ENCODE results near the gene EXOC3L1.

EXOC3L1 gene

GRCh38 chr16:67216612-67217490 lies 26.9 kb upstream of the EXOC3L1 start:
- no peak for DNase-seq

GRCh38 chr16:67215706-67216105 lies 25.8 kb upstream of the EXOC3L1 start:
- DNase-seq = no peak

- DNase-seq = no peak
These were observed 23.5 kb upstream of the EXOC3L1 start for GRCh38 chr16:67213197-67214019.

GRCh38 chr16:67212766-67213165 lies 22.8 kb upstream of the EXOC3L1 start:
- no peak for DNase-seq

GRCh38 chr16:67211674-67212073 lies 21.7 kb upstream of the EXOC3L1 start:
- DNase-seq = no peak

- no peak for DNase-seq
These were observed 20.4 kb upstream of the EXOC3L1 start for GRCh38 chr16:67210069-67210937.

- no peak for DNase-seq
These were observed 19.6 kb upstream of the EXOC3L1 start for GRCh38 chr16:67209565-67209964.

GRCh38 chr16:67208154-67208896 lies 18.4 kb upstream of the EXOC3L1 start:
- no peak for DNase-seq

- DNase-seq = no peak
These were observed 17.5 kb upstream of the EXOC3L1 start for GRCh38 chr16:67207249-67208091.

GRCh38 chr16:67206838-67207248 lies 16.9 kb upstream of the EXOC3L1 start:
- no peak for DNase-seq

- DNase-seq = no peak
These were observed 16.3 kb upstream of the EXOC3L1 start for GRCh38 chr16:67206129-67206837.

GRCh38 chr16:67204076-67204475 lies 14.1 kb upstream of the EXOC3L1 start:
- no peak for DNase-seq

GRCh38 chr16:67202956-67203493 lies 13.1 kb upstream of the EXOC3L1 start:
- no peak for DNase-seq

GRCh38 chr16:67202426-67202825 lies 12.5 kb upstream of the EXOC3L1 start:
- DNase-seq = no peak

- no peak for DNase-seq
These were observed 11.7 kb upstream of the EXOC3L1 start for GRCh38 chr16:67201411-67202345.

GRCh38 chr16:67200491-67200890 lies 10.6 kb upstream of the EXOC3L1 start:
- no peak for DNase-seq

GRCh38 chr16:67199808-67200198 lies 9.9 kb upstream of the EXOC3L1 start:
- DNase-seq = no peak

GRCh38 chr16:67199011-67199807 lies 9.3 kb upstream of the EXOC3L1 start, which contains the start of gene ELMO3:
Gene ELMO3, plus strand, starts transcription at chr16:67199131. Its CDS starts 196 bp downstream, at chr16:67199327.
- DNase-seq = no peak
